Activated naive CD4-positive, alpha-beta T cell treated with anti-CD3 and anti-CD28 coated beads, Interleukin-2, amount 50 U/mL, for 72 hours (primary cell): ENCODE results near the gene NR5A2. TPM values are rescaled to one million over a fixed set of nuclear protein-coding genes. Genes with fewer than 3 reads are reported as not detected.
"Not testable (repeated sequence)": the region's sequence is repeated elsewhere in the genome, so short reads cannot be mapped to it uniquely, and the experiment has no call there.

Experiments
- ATAC-seq, 2 donors: fragments of 150-1000 bp; cut with Tn5 transposase; 2 replicates each; pipeline ENCODE4 v1.10.0; 2021; ENCODE audit warnings: mild to moderate bottlenecking in 2 of 2, moderate library complexity in 2 of 2
- DNase-seq, 2 donors: peaks; one replicate each; pipeline ENCODE4 v3.0.0; 2021 to 2022; ENCODE audit warnings: low spot score in 2 of 2
- H3K27ac Mint-ChIP-seq, 2 donors: one replicate each; pipeline ENCODE4 v1.8.0; 2022; ENCODE audit warnings: mild to moderate bottlenecking in 2 of 2, mixed read lengths in 2 of 2
- H3K36me3 Mint-ChIP-seq, 2 donors: one replicate each; pipeline ENCODE4 v1.8.0; 2022; ENCODE audit warnings: mixed read lengths in 2 of 2
- H3K9me3 Mint-ChIP-seq, 2 donors: one replicate each; pipeline ENCODE4 v1.8.0; 2022; ENCODE audit warnings: mixed read lengths in 2 of 2
- total RNA-seq, 2 donors: library from RNA; stranded (reverse); gene quantifications; one replicate each; pipeline ENCODE4 v1.2.3, GENCODE V29; 2022

The NR5A2 gene
- total RNA-seq, 2 donors from 2014 or later: 0.16 TPM; not detected in 1

- DNase-seq (no peak), ATAC-seq (no peak)
- Mint-ChIP-seq H3K27ac (no peak overlapping the region), H3K9me3 (peaks cover 6 to 7% of the 10 kb centered on the region in 2 donors), H3K36me3 (peaks cover 7 to 19% of the 10 kb centered on the region in 2 donors)
Observed at GRCh38 chr1:200183637-200184036, 156.1 kb downstream of the NR5A2 start.

- ATAC-seq (no peak), DNase-seq (no peak)
- no peak overlapping the region for H3K27ac Mint-ChIP-seq
- H3K9me3 Mint-ChIP-seq: peaks cover 6 to 7% of the 10 kb centered on the region in 2 donors
- H3K36me3 Mint-ChIP-seq: peaks cover 7 to 19% of the 10 kb centered on the region in 2 donors
Observed at GRCh38 chr1:200184196-200184595, 156.7 kb downstream of the NR5A2 start.

GRCh38 chr1:200185191-200185590 is 157.7 kb downstream of the NR5A2 start:
- not testable (repeated sequence) for DNase-seq, ATAC-seq, H3K27ac Mint-ChIP-seq, H3K9me3 Mint-ChIP-seq
- H3K36me3 Mint-ChIP-seq: peaks cover 7 to 19% of the 10 kb centered on the region in 2 donors

- peaks cover 7 to 19% of the 10 kb centered on the region in 2 donors for H3K36me3 Mint-ChIP-seq
- H3K9me3 Mint-ChIP-seq, DNase-seq, H3K27ac Mint-ChIP-seq, ATAC-seq: not testable (repeated sequence)
Observed at GRCh38 chr1:200187332-200187731, 159.8 kb downstream of the NR5A2 start.

GRCh38 chr1:200191993-200192392 is 164.5 kb downstream of the NR5A2 start:
- ATAC-seq (no peak), DNase-seq (no peak)
- Mint-ChIP-seq H3K9me3 (no peaks in the 10 kb centered on the region), H3K27ac (no peak overlapping the region), H3K36me3 (peaks cover 0 to 5% of the 10 kb centered on the region in 2 donors)

- Mint-ChIP-seq H3K27ac (no peak overlapping the region), H3K36me3 (no peaks in the 10 kb centered on the region), H3K9me3 (no peaks in the 10 kb centered on the region)
- no peak for DNase-seq
- no peak for ATAC-seq
Observed at GRCh38 chr1:200194477-200194876, 167.0 kb downstream of the NR5A2 start.

- ATAC-seq (no peak), DNase-seq (no peak)
- Mint-ChIP-seq H3K9me3 (peaks cover 0 to 5% of the 10 kb centered on the region in 2 donors), H3K27ac (no peak overlapping the region), H3K36me3 (peaks cover 0 to 8% of the 10 kb centered on the region in 2 donors)
Observed at GRCh38 chr1:200198236-200198635, 170.7 kb downstream of the NR5A2 start.

- Mint-ChIP-seq H3K36me3 (peaks cover 0 to 8% of the 10 kb centered on the region in 2 donors), H3K27ac (no peak overlapping the region), H3K9me3 (peaks cover 8 to 12% of the 10 kb centered on the region in 2 donors)
- DNase-seq: no peak
- ATAC-seq: no peak
Observed at GRCh38 chr1:200205216-200205995, 177.9 kb downstream of the NR5A2 start.

- peaks cover 0 to 8% of the 10 kb centered on the region in 2 donors for H3K36me3 Mint-ChIP-seq
- peak; percentile 56 to 78 for ATAC-seq
- DNase-seq: no peak
- no peak overlapping the region for H3K27ac Mint-ChIP-seq
- H3K9me3 Mint-ChIP-seq: peaks cover 8 to 12% of the 10 kb centered on the region in 2 donors
Observed at GRCh38 chr1:200206340-200206739, 178.8 kb downstream of the NR5A2 start.

GRCh38 chr1:200206761-200207160 is 179.3 kb downstream of the NR5A2 start:
- H3K36me3 Mint-ChIP-seq: peaks cover 0 to 8% of the 10 kb centered on the region in 2 donors
- ATAC-seq: no peak
- H3K9me3 Mint-ChIP-seq: peaks cover 8 to 12% of the 10 kb centered on the region in 2 donors
- H3K27ac Mint-ChIP-seq: no peak overlapping the region
- DNase-seq: no peak

- peaks cover 3 to 12% of the 10 kb centered on the region in 2 donors for H3K9me3 Mint-ChIP-seq
- no peak for DNase-seq
- H3K27ac Mint-ChIP-seq: no peak overlapping the region
- H3K36me3 Mint-ChIP-seq: peaks cover 0 to 1% of the 10 kb centered on the region in 2 donors
- ATAC-seq: peak; percentile 75 to 84
Observed at GRCh38 chr1:200207711-200208126, 180.2 kb downstream of the NR5A2 start.

- ATAC-seq (no peak), DNase-seq (no peak)
- Mint-ChIP-seq H3K9me3 (peaks cover 3 to 15% of the 10 kb centered on the region in 2 donors), H3K36me3 (peaks cover 0 to 5% of the 10 kb centered on the region in 2 donors), H3K27ac (no peak overlapping the region)
Observed at GRCh38 chr1:200211157-200211556, 183.6 kb downstream of the NR5A2 start.

- no peak overlapping the region for H3K27ac Mint-ChIP-seq
- DNase-seq: no peak
- no peak for ATAC-seq
- peaks cover 0 to 5% of the 10 kb centered on the region in 2 donors for H3K36me3 Mint-ChIP-seq
- peaks cover 0 to 11% of the 10 kb centered on the region in 2 donors for H3K9me3 Mint-ChIP-seq
Observed at GRCh38 chr1:200213392-200213791, 185.9 kb downstream of the NR5A2 start.

GRCh38 chr1:200213921-200214320 is 186.4 kb downstream of the NR5A2 start:
- Mint-ChIP-seq H3K27ac (no peak overlapping the region), H3K9me3 (peaks cover 0 to 11% of the 10 kb centered on the region in 2 donors), H3K36me3 (peaks cover 0 to 5% of the 10 kb centered on the region in 2 donors)
- ATAC-seq (no peak), DNase-seq (no peak)

GRCh38 chr1:200215350-200215749 is 187.8 kb downstream of the NR5A2 start:
- H3K36me3 Mint-ChIP-seq: peaks cover 0 to 5% of the 10 kb centered on the region in 2 donors
- no peak overlapping the region for H3K27ac Mint-ChIP-seq
- no peak for ATAC-seq
- DNase-seq: no peak
- peaks cover 0 to 11% of the 10 kb centered on the region in 2 donors for H3K9me3 Mint-ChIP-seq

GRCh38 chr1:200217703-200218102 is 190.2 kb downstream of the NR5A2 start:
- Mint-ChIP-seq H3K9me3 (peaks cover 0 to 16% of the 10 kb centered on the region in 2 donors), H3K27ac (no peak overlapping the region), H3K36me3 (peaks cover 5 to 6% of the 10 kb centered on the region in 2 donors)
- ATAC-seq: peak; percentile 41 to 73
- no peak for DNase-seq

GRCh38 chr1:200221614-200222282 is 194.2 kb downstream of the NR5A2 start:
- Mint-ChIP-seq H3K36me3 (peaks cover 0 to 6% of the 10 kb centered on the region in 2 donors), H3K9me3 (peaks cover 0 to 5% of the 10 kb centered on the region in 2 donors), H3K27ac (no peak overlapping the region)
- peak in 1 of 2 donors; percentile 50 for ATAC-seq
- DNase-seq: no peak
